HepG2 (cell line): Measurements from ENCODE around the gene NCOA6. TPM values are rescaled to one million over a fixed set of nuclear protein-coding genes. Genes with fewer than 3 reads are reported as not detected.

Source experiments
- HOXA5 ChIP-seq: sonication (generic); formaldehyde crosslinking; IDR thresholded peaks from 2 replicates; pipeline ENCODE4 v1.4.0; 2020; ENCODE audit warnings: missing genetic modification reagents
- MAFG ChIP-seq: sonication (generic); formaldehyde crosslinking; IDR thresholded peaks from 2 replicates; pipeline ENCODE4 v1.5.1; 2020; ENCODE audit warnings: mild to moderate bottlenecking, missing genetic modification reagents
- MIXL1 ChIP-seq: IDR thresholded peaks from 2 replicates; pipeline ENCODE4 v1.6.1; 2016
- NBN ChIP-seq: fragments of 450-650 bp; conservative IDR thresholded peaks from 2 replicates; pipeline ENCODE4 v1.6.1; 2017
- ZNF234 ChIP-seq: sonication (generic); formaldehyde crosslinking; conservative IDR thresholded peaks from 2 replicates; pipeline ENCODE4 v1.5.1; 2020; ENCODE audit warnings: mild to moderate bottlenecking, missing genetic modification reagents
- polyA plus RNA-seq, 8 experiments: library from polyadenylated mRNA; depleted of rRNA in 3 of 8; stranded (reverse) in 7 of 8; unstranded in 1 of 8; fragments of >200 nt; fragmentation: Illumina TruSeq in 4 of 8; extraction: Trizol in 4 of 8; gene quantifications; 2 replicates each; pipeline versions ENCODE4 v1.2.1 to v1.2.3, GENCODE V29; 2011 to 2016; ENCODE audit warnings: low read depth in 4 of 8, missing spikeins in 1 of 8, mixed read lengths in 1 of 8; ENCODE audit not compliant: insufficient read depth in 1 of 8
- total RNA-seq, 5 experiments: library from RNA; depleted of rRNA; stranded (reverse); fragments of >200 nt; fragmentation: Illumina TruSeq; extraction: Trizol; gene quantifications; 2 replicates each; pipeline ENCODE4 v1.2.3, GENCODE V29; 2016; ENCODE audit warnings: low read depth in 1 of 5
- TF ChIP-seq, protein P1 (sequence below): sonication (generic); formaldehyde crosslinking; IDR thresholded peaks from 2 replicates; pipeline ENCODE4 v1.8.0; 2022; ENCODE audit warnings: mild to moderate bottlenecking, missing genetic modification reagents, moderate library complexity
- TF ChIP-seq, protein P2 (sequence below): sonication (generic); formaldehyde crosslinking; IDR thresholded peaks from 2 replicates; pipeline ENCODE4 v1.9.0; 2021; ENCODE audit warnings: mild to moderate bottlenecking, missing genetic modification reagents
- TF ChIP-seq, protein P3 (sequence below): sonication (generic); formaldehyde crosslinking; IDR thresholded peaks from 2 replicates; pipeline ENCODE4 v1.4.0; 2020; ENCODE audit warnings: missing genetic modification reagents, mild to moderate bottlenecking, borderline replicate concordance
- TF ChIP-seq, protein P4 (sequence below): sonication (generic); formaldehyde crosslinking; IDR thresholded peaks from 2 replicates; pipeline ENCODE4 v1.4.0; 2020; ENCODE audit warnings: missing genetic modification reagents
- TF ChIP-seq, protein P5 (sequence below): IDR thresholded peaks from 2 replicates; pipeline ENCODE4 v1.6.1; 2012; ENCODE audit warnings: low read length, improper control_type of control experiment
- TF ChIP-seq, protein P6 (sequence below): IDR thresholded peaks from 2 replicates; pipeline ENCODE4 v1.6.1; 2016; ENCODE audit warnings: mild to moderate bottlenecking, missing biosample characterization, missing genetic modification reagents

Gene NCOA6
- total and polyA plus RNA-seq, 2 of the 13 experiments (the other 11 are each of a cell fraction or from before 2014, with no cell fraction given) = 11.2 to 29.3 TPM

DNA sequence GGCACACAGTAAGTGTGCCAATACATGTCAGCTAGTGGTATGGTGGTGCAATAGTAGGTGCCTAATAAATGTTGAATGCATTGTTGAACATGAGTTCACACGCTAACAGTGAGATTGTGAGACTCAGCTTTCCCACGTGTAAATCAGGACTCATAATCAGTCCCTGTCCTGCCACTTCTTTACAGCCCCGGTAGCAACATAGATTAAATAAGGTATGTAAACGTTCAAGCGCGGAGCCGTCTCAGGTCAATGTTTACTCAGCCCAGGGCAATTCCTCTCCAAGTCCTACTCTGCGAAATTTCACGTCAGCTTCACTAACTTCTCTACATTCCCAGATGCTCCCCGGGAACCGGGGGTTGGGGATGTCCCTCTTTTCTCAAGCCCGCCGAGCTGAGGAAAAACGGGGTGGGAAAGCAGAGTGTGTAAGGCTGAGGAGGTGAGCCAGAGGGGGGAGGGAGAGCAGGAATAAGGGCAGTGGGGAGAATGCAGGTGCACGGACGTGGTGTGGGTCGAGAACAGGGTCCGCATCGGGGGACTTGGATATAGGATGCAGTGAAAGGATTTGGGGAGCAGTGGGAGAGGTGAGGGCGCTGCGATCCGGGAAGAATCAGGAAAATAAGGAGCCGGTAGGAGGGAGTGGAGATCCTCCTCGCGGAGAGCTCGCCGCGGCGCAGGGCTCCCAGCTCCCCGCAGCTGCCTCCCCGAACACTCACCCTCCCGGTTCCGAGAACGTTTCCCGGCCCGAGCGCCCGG, 121.9 kb downstream of the NCOA6 start (continued):
- TF ChIP-seq, protein P1, sequence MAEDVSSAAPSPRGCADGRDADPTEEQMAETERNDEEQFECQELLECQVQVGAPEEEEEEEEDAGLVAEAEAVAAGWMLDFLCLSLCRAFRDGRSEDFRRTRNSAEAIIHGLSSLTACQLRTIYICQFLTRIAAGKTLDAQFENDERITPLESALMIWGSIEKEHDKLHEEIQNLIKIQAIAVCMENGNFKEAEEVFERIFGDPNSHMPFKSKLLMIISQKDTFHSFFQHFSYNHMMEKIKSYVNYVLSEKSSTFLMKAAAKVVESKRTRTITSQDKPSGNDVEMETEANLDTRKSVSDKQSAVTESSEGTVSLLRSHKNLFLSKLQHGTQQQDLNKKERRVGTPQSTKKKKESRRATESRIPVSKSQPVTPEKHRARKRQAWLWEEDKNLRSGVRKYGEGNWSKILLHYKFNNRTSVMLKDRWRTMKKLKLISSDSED = 0 out of 2 replicates have a peak, but pooled peaks have one; percentile 28
- TF ChIP-seq MIXL1 (CRISPR knock-in tag) (peak; percentile 75; the same call in 1 of the 2 replicates), HOXA5 (CRISPR knock-in tag) (peak; percentile 79), NBN (no peak), ZNF234 (no peak), MAFG (CRISPR knock-in tag) (no peak)
- TF ChIP-seq, protein P2, sequence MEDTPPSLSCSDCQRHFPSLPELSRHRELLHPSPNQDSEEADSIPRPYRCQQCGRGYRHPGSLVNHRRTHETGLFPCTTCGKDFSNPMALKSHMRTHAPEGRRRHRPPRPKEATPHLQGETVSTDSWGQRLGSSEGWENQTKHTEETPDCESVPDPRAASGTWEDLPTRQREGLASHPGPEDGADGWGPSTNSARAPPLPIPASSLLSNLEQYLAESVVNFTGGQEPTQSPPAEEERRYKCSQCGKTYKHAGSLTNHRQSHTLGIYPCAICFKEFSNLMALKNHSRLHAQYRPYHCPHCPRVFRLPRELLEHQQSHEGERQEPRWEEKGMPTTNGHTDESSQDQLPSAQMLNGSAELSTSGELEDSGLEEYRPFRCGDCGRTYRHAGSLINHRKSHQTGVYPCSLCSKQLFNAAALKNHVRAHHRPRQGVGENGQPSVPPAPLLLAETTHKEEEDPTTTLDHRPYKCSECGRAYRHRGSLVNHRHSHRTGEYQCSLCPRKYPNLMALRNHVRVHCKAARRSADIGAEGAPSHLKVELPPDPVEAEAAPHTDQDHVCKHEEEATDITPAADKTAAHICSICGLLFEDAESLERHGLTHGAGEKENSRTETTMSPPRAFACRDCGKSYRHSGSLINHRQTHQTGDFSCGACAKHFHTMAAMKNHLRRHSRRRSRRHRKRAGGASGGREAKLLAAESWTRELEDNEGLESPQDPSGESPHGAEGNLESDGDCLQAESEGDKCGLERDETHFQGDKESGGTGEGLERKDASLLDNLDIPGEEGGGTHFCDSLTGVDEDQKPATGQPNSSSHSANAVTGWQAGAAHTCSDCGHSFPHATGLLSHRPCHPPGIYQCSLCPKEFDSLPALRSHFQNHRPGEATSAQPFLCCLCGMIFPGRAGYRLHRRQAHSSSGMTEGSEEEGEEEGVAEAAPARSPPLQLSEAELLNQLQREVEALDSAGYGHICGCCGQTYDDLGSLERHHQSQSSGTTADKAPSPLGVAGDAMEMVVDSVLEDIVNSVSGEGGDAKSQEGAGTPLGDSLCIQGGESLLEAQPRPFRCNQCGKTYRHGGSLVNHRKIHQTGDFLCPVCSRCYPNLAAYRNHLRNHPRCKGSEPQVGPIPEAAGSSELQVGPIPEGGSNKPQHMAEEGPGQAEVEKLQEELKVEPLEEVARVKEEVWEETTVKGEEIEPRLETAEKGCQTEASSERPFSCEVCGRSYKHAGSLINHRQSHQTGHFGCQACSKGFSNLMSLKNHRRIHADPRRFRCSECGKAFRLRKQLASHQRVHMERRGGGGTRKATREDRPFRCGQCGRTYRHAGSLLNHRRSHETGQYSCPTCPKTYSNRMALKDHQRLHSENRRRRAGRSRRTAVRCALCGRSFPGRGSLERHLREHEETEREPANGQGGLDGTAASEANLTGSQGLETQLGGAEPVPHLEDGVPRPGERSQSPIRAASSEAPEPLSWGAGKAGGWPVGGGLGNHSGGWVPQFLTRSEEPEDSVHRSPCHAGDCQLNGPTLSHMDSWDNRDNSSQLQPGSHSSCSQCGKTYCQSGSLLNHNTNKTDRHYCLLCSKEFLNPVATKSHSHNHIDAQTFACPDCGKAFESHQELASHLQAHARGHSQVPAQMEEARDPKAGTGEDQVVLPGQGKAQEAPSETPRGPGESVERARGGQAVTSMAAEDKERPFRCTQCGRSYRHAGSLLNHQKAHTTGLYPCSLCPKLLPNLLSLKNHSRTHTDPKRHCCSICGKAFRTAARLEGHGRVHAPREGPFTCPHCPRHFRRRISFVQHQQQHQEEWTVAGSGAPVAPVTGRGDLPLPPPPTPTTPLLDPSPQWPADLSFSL (CRISPR knock-in tag) = no peak
- TF ChIP-seq, protein P3, sequence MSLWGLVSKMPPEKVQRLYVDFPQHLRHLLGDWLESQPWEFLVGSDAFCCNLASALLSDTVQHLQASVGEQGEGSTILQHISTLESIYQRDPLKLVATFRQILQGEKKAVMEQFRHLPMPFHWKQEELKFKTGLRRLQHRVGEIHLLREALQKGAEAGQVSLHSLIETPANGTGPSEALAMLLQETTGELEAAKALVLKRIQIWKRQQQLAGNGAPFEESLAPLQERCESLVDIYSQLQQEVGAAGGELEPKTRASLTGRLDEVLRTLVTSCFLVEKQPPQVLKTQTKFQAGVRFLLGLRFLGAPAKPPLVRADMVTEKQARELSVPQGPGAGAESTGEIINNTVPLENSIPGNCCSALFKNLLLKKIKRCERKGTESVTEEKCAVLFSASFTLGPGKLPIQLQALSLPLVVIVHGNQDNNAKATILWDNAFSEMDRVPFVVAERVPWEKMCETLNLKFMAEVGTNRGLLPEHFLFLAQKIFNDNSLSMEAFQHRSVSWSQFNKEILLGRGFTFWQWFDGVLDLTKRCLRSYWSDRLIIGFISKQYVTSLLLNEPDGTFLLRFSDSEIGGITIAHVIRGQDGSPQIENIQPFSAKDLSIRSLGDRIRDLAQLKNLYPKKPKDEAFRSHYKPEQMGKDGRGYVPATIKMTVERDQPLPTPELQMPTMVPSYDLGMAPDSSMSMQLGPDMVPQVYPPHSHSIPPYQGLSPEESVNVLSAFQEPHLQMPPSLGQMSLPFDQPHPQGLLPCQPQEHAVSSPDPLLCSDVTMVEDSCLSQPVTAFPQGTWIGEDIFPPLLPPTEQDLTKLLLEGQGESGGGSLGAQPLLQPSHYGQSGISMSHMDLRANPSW (CRISPR knock-in tag) = no peak
- TF ChIP-seq, protein P4, sequence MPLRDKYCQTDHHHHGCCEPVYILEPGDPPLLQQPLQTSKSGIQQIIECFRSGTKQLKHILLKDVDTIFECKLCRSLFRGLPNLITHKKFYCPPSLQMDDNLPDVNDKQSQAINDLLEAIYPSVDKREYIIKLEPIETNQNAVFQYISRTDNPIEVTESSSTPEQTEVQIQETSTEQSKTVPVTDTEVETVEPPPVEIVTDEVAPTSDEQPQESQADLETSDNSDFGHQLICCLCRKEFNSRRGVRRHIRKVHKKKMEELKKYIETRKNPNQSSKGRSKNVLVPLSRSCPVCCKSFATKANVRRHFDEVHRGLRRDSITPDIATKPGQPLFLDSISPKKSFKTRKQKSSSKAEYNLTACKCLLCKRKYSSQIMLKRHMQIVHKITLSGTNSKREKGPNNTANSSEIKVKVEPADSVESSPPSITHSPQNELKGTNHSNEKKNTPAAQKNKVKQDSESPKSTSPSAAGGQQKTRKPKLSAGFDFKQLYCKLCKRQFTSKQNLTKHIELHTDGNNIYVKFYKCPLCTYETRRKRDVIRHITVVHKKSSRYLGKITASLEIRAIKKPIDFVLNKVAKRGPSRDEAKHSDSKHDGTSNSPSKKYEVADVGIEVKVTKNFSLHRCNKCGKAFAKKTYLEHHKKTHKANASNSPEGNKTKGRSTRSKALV (CRISPR knock-in tag) = no peak
- TF ChIP-seq, protein P5, sequence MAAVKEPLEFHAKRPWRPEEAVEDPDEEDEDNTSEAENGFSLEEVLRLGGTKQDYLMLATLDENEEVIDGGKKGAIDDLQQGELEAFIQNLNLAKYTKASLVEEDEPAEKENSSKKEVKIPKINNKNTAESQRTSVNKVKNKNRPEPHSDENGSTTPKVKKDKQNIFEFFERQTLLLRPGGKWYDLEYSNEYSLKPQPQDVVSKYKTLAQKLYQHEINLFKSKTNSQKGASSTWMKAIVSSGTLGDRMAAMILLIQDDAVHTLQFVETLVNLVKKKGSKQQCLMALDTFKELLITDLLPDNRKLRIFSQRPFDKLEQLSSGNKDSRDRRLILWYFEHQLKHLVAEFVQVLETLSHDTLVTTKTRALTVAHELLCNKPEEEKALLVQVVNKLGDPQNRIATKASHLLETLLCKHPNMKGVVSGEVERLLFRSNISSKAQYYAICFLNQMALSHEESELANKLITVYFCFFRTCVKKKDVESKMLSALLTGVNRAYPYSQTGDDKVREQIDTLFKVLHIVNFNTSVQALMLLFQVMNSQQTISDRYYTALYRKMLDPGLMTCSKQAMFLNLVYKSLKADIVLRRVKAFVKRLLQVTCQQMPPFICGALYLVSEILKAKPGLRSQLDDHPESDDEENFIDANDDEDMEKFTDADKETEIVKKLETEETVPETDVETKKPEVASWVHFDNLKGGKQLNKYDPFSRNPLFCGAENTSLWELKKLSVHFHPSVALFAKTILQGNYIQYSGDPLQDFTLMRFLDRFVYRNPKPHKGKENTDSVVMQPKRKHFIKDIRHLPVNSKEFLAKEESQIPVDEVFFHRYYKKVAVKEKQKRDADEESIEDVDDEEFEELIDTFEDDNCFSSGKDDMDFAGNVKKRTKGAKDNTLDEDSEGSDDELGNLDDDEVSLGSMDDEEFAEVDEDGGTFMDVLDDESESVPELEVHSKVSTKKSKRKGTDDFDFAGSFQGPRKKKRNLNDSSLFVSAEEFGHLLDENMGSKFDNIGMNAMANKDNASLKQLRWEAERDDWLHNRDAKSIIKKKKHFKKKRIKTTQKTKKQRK = no peak
- TF ChIP-seq, protein P6, sequence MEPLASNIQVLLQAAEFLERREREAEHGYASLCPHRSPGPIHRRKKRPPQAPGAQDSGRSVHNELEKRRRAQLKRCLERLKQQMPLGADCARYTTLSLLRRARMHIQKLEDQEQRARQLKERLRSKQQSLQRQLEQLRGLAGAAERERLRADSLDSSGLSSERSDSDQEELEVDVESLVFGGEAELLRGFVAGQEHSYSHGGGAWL (CRISPR knock-in tag) = no peak; the same call in 1 of the 2 replicates
